MCF 10A (cell line): ENCODE data around the gene RAD21L1. TPM values are rescaled to one million over a fixed set of nuclear protein-coding genes. Genes with fewer than 3 reads are reported as not detected.

Source experiments
- BruUV-seq: library from RNA; stranded (reverse); fragments of 400-500 nt; replicated peaks from 2 replicates; lab custom pipeline; 2021; lab: Mats Ljungman, UMichigan
- CTCF ChIA-PET: fragments of 300-600 bp; sonication (Branson Sonifier 250); formaldehyde crosslinking; extraction: SDS; loops from one replicate; lab custom pipeline; 2021; ENCODE audit warnings: antibody characterized with exemption, inconsistent platforms; lab: Yijun Ruan, JAX
- POLR2A ChIA-PET: fragments of 300-600, 350-650 bp; sonication (Branson Sonifier 250); formaldehyde crosslinking; extraction: SDS; loops from one replicate; lab custom pipeline; 2020; ENCODE audit warnings: antibody characterized with exemption, inconsistent platforms; lab: Yijun Ruan, JAX
- DNase-seq: peaks from one replicate; pipeline ENCODE4 v3.0.0-alpha.2; 2018; ENCODE audit not compliant: unreplicated experiment
- H3K27ac Mint-ChIP-seq: one replicate; pipeline ENCODE4 v1.8.0; 2022; ENCODE audit warnings: mild to moderate bottlenecking, low read depth, mixed read lengths; ENCODE audit not compliant: unreplicated experiment
- H3K27me3 Mint-ChIP-seq: one replicate; pipeline ENCODE4 v1.8.0; 2022; ENCODE audit warnings: mixed read lengths; ENCODE audit not compliant: insufficient read depth, unreplicated experiment
- H3K36me3 Mint-ChIP-seq: one replicate; pipeline ENCODE4 v1.8.0; 2022; ENCODE audit warnings: mild to moderate bottlenecking, moderate library complexity, mixed read lengths; ENCODE audit not compliant: insufficient read depth, unreplicated experiment
- H3K4me1 Mint-ChIP-seq: one replicate; pipeline ENCODE4 v1.8.0; 2022; ENCODE audit warnings: mixed read lengths; ENCODE audit not compliant: insufficient read depth, unreplicated experiment
- H3K4me3 Mint-ChIP-seq: one replicate; pipeline ENCODE4 v1.8.0; 2022; ENCODE audit warnings: mild to moderate bottlenecking, moderate library complexity, mixed read lengths; ENCODE audit not compliant: unreplicated experiment
- H3K9me3 Mint-ChIP-seq: one replicate; pipeline ENCODE4 v1.8.0; 2022; ENCODE audit warnings: mixed read lengths; ENCODE audit not compliant: unreplicated experiment
- intact Hi-C: fragments of 100-400 bp; cut with micrococcal nuclease; formaldehyde crosslinking; loops from 2 replicates; pipeline ENCODE4 v1.14.1; 2022
- total RNA-seq: library from RNA; stranded (reverse); gene quantifications from 2 replicates; pipeline ENCODE4 v1.2.3, GENCODE V29; 2022
- TF ChIP-seq, protein P1 (sequence below): fragments of 200-600 bp; IDR thresholded peaks from one replicate; pipeline ENCODE4 v1.8.0; 2022; ENCODE audit warnings: antibody characterized with exemption, mild to moderate bottlenecking; ENCODE audit not compliant: unreplicated experiment

RAD21L1 gene
- total RNA-seq, 1 experiment from 2014 or later, result not detected

DNA sequence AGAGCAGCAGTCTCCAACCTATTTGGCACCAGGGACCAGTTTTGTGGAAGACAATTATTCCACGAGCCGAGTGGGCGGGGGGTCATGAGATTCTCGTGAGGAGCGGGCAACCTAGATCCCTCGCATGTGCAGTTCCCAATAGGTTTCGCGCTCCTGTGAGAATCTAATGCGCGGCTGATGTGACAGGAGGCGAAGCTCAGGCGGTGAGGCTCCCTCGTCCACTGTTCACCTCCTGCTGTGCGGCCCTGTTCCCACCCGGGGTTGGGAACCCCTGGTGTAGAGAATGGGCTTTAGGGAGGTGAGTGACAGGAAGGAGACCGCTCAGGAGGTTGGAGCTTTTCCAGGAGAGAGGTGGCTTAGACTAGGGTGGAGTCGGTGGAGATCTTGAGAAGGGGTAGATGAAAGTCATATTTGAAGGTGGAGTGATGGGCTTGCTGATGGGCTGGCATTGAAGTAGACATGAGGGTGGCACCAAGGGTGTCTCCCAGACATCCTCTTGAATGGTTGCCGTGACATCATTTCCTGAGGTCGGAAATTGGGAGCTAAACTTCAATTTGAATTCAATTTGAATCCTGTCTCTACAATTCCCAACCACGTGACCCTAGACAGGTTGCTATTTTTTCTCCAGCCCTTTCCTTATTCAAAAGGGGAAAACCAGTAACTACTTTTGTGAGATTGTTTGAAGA is 1.5 kb upstream of the RAD21L1 start:
- TF ChIP-seq, protein P1, sequence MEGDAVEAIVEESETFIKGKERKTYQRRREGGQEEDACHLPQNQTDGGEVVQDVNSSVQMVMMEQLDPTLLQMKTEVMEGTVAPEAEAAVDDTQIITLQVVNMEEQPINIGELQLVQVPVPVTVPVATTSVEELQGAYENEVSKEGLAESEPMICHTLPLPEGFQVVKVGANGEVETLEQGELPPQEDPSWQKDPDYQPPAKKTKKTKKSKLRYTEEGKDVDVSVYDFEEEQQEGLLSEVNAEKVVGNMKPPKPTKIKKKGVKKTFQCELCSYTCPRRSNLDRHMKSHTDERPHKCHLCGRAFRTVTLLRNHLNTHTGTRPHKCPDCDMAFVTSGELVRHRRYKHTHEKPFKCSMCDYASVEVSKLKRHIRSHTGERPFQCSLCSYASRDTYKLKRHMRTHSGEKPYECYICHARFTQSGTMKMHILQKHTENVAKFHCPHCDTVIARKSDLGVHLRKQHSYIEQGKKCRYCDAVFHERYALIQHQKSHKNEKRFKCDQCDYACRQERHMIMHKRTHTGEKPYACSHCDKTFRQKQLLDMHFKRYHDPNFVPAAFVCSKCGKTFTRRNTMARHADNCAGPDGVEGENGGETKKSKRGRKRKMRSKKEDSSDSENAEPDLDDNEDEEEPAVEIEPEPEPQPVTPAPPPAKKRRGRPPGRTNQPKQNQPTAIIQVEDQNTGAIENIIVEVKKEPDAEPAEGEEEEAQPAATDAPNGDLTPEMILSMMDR, result no peak
- Mint-ChIP-seq H3K27me3 (peaks cover 52% of the 10 kb centered on the region), H3K4me3 (no peak overlapping the region), H3K27ac (no peak overlapping the region), H3K36me3 (no peaks in the 10 kb centered on the region), H3K9me3 (no peaks in the 10 kb centered on the region), H3K4me1 (no peaks in the 10 kb centered on the region)
- intact Hi-C loops, result no loop called here
- CTCF ChIA-PET, result interaction anchor here (0.6 to 1.1 kb wide), 4 partner anchors 11 to 1246 kb away, joined by 3 to 4 read pairs (median 4); no protein-coding TSS in a partner anchor
- no TSS peak for BruUV-seq
- POLR2A ChIA-PET, result interaction anchor here (0.6 to 1.6 kb wide), 3 partner anchors 11 to 102 kb away, joined by 3 read pairs; no protein-coding TSS in a partner anchor
- no peak for DNase-seq

DNA sequence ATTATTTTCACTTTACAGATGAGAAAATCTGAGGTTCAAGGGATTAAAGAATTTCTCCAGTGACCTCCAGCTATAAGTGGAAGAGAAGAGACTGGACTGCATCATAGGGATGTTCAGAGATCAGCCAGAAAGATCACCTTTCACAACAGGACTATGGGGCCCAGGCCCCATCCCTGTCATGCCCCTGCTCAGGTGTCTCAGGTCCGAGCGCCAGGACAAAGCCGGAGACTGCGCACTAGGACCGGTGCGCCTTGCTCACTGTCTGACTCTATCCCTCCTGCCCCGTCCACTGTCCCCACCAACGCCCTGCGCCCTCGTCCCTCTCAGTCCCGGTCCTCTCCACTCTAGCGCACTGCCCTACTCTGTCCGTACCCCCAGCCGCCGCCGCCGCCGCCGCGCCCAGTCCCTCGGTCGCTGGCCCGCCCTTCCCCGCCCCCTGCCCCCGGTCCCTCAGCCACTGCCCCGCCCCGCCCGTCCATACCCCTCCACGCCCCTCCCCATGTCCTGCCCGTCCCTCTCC is 521 bp upstream of the RAD21L1 start:
- no peak for DNase-seq
- TF ChIP-seq, protein P1, result no peak
- no peak overlapping the region for H3K27ac Mint-ChIP-seq
- POLR2A ChIA-PET, result interaction anchor here (0.5 to 1.7 kb wide), 7 partner anchors 10 to 236 kb away, joined by 3 to 4 read pairs (median 3); partner anchors contain the start of gene SNPH
- no TSS peak for BruUV-seq
- CTCF ChIA-PET, result interaction anchor here (0.8 to 1.1 kb wide), 2 partner anchors 12 to 1245 kb away, joined by 3 to 4 read pairs; no protein-coding TSS in a partner anchor
- no peaks in the 10 kb centered on the region for H3K9me3 Mint-ChIP-seq
- no peaks in the 10 kb centered on the region for H3K36me3 Mint-ChIP-seq
- H3K4me1 Mint-ChIP-seq, result no peaks in the 10 kb centered on the region
- intact Hi-C loops, result no loop called here
- peaks cover 42% of the 10 kb centered on the region for H3K27me3 Mint-ChIP-seq
- H3K4me3 Mint-ChIP-seq, result peak overlapping the region; percentile 62

DNA sequence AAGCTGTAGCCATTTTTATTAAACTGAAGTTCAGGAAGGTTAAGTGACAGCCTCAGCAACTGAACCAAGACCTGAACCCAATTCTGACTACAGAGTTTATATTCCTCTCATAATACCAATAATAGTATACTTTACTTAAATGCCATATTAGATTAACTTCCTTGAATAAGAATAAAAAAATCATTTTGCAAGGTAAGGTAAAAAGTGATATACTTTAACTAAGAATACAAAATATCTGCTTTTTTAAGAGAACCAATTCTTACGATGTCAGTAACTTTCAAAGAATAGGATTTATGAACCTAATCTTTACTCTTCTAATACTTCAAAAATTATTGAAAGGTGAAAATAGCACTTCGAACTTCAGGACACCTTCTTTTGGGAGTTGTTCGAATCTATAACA is 3.7 kb downstream of the RAD21L1 start:
- ChIA-PET POLR2A (interaction anchor here (0.7 to 1.4 kb wide), 2 partner anchors 19 to 122 kb away, joined by 3 read pairs; no protein-coding TSS in a partner anchor), CTCF (interaction anchor here (0.7 to 2.8 kb wide), 3 partner anchors 16 to 1624 kb away, joined by 3 to 13 read pairs (median 4); no protein-coding TSS in a partner anchor)
- Mint-ChIP-seq H3K9me3 (no peaks in the 10 kb centered on the region), H3K27ac (no peak overlapping the region), H3K4me1 (no peaks in the 10 kb centered on the region), H3K27me3 (peaks cover 27% of the 10 kb centered on the region), H3K36me3 (no peaks in the 10 kb centered on the region), H3K4me3 (no peak overlapping the region)
- intact Hi-C loops, result no loop called here
- no TSS peak for BruUV-seq
- DNase-seq, result no peak
- TF ChIP-seq, protein P1, result no peak
